Panc1 (cell line): ENCODE measurements around the gene SMAD3.

Source experiments
- CTCF ChIP-seq: fragments of 450-650 bp; IDR thresholded peaks from 2 replicates; pipeline ENCODE4 v1.5.1; 2017; ENCODE audit warnings: mild to moderate bottlenecking
- REST ChIP-seq, 2 experiments: IDR thresholded peaks; 2 replicates each; pipeline ENCODE4 v1.6.1; 2011 to 2012; ENCODE audit warnings: low read depth in 2 of 2, control low read depth in 1 of 2, low read length in 1 of 2, mild to moderate bottlenecking in 1 of 2, moderate library complexity in 1 of 2; ENCODE audit not compliant: insufficient read depth in 1 of 2
- TCF7L2 ChIP-seq: IDR thresholded peaks from 2 replicates; pipeline ENCODE4 v1.6.1; 2011; ENCODE audit warnings: mild to moderate bottlenecking, low read depth, low read length, inconsistent platforms

- TF ChIP-seq CTCF (peak; percentile 46; the same call in 1 of the 2 replicates), REST (IDR thresholded peaks at IDR 0.05; ENCODE audit: insufficient read depth in 1 of 2, low read depth in 2 of 2, low read length in 1 of 2) (no peak), TCF7L2 (no peak)
Measured at GRCh38 chr15:67080900-67081431, 15.6 kb downstream of the SMAD3 start.
